GM23338 (cell line): Measurements from ENCODE around the gene ZNF536. TPM values are rescaled to one million over a fixed set of nuclear protein-coding genes. Genes with fewer than 3 reads are reported as not detected.

Experiments
- ATAC-seq: fragments of 200-7000 bp; cut with Tn5 transposase; 3 replicates; pipeline ENCODE4 v1.9.1; 2020
- DNase-seq: peaks from one replicate; pipeline ENCODE4 v3.0.0-alpha.2; 2015; ENCODE audit warnings: low spot score
- H2AFZ ChIP-seq: fragments of 200-600 bp; sonication (generic); 2 replicates; pipeline ENCODE4 v1.8.0; 2016; ENCODE audit warnings: antibody characterized with exemption, mild to moderate bottlenecking, moderate library complexity
- H3F3A ChIP-seq: fragments of 200-600 bp; sonication (generic); replicated peaks from 2 replicates; pipeline ENCODE4 v1.8.0; 2017; ENCODE audit warnings: antibody characterized with exemption, mixed run types, low read depth
- H3K27ac ChIP-seq: fragments of 200-600 bp; sonication (generic); 2 replicates; pipeline ENCODE4 v1.6.1; 2016; ENCODE audit warnings: low read depth
- H3K27me3 ChIP-seq: fragments of 200-600 bp; sonication (generic); 2 replicates; pipeline ENCODE4 v1.8.0; 2016; ENCODE audit warnings: mild to moderate bottlenecking, mixed run types, moderate library complexity; ENCODE audit not compliant: insufficient read depth
- H3K36me3 ChIP-seq: fragments of 200-600 bp; sonication (generic); 2 replicates; pipeline ENCODE4 v1.8.0; 2016; ENCODE audit warnings: mild to moderate bottlenecking; ENCODE audit not compliant: insufficient read depth
- H3K4me1 ChIP-seq: fragments of 200-600 bp; sonication (generic); 2 replicates; pipeline ENCODE4 v1.8.0; 2016; ENCODE audit warnings: mild to moderate bottlenecking, moderate library complexity; ENCODE audit not compliant: insufficient read depth
- H3K4me2 ChIP-seq: fragments of 200-600 bp; sonication (generic); 2 replicates; pipeline ENCODE4 v1.7.1; 2017; ENCODE audit warnings: mixed run types
- H3K4me3 ChIP-seq: fragments of 200-600 bp; sonication (generic); 2 replicates; pipeline ENCODE4 v1.6.1; 2016; ENCODE audit warnings: mixed run types
- H3K79me2 ChIP-seq: fragments of 200-600 bp; sonication (generic); replicated peaks from 2 replicates; pipeline ENCODE4 v1.8.0; 2017; ENCODE audit warnings: mild to moderate bottlenecking; ENCODE audit not compliant: insufficient read depth
- H3K9me2 ChIP-seq: fragments of 200-600 bp; sonication (generic); 2 replicates; pipeline ENCODE4 v1.8.0; 2017; ENCODE audit not compliant: insufficient read depth
- H4K20me1 ChIP-seq: fragments of 200-600 bp; sonication (generic); replicated peaks from 2 replicates; pipeline ENCODE4 v1.8.0; 2017; ENCODE audit warnings: mild to moderate bottlenecking; ENCODE audit not compliant: insufficient read depth
- H3K27ac Mint-ChIP-seq: 2 replicates; pipeline ENCODE4 v1.8.0; 2020; ENCODE audit warnings: inconsistent platforms, mild to moderate bottlenecking, moderate library complexity, mixed read lengths
- H3K27me3 Mint-ChIP-seq: 3 replicates; pipeline ENCODE4 v1.8.0; 2022; ENCODE audit warnings: low read depth, mild to moderate bottlenecking, moderate library complexity, mixed read lengths, inconsistent platforms; ENCODE audit not compliant: insufficient read depth, poor library complexity
- H3K36me3 Mint-ChIP-seq: 3 replicates; pipeline ENCODE4 v1.8.0; 2021; ENCODE audit warnings: low read depth, mild to moderate bottlenecking, inconsistent platforms, moderate library complexity, mixed read lengths
- H3K4me1 Mint-ChIP-seq: 3 replicates; pipeline ENCODE4 v1.8.0; 2020; ENCODE audit warnings: mild to moderate bottlenecking, inconsistent platforms, mixed read lengths
- H3K4me3 Mint-ChIP-seq: 3 replicates; pipeline ENCODE4 v1.8.0; 2021; ENCODE audit warnings: moderate library complexity, mild to moderate bottlenecking, inconsistent platforms, mixed read lengths
- H3K9me3 Mint-ChIP-seq: 3 replicates; pipeline ENCODE4 v1.8.0; 2020; ENCODE audit warnings: moderate library complexity, mild to moderate bottlenecking, inconsistent platforms, mixed read lengths
- CREB1 ChIP-seq: fragments of 250-450 bp; sonication (Bioruptor Pico); IDR thresholded peaks from 2 replicates; pipeline ENCODE4 v1.5.0; 2020; ENCODE audit warnings: low read depth, mild to moderate bottlenecking, moderate library complexity
- EZH2 ChIP-seq: fragments of 200-600 bp; sonication (generic); IDR thresholded peaks from one replicate; pipeline ENCODE4 v1.8.0; 2017; ENCODE audit warnings: antibody characterized with exemption, mild to moderate bottlenecking, low read depth; ENCODE audit not compliant: unreplicated experiment
- EZH2phosphoT487 ChIP-seq: fragments of 200-600 bp; sonication (generic); IDR thresholded peaks from one replicate; pipeline ENCODE4 v1.8.1; 2018; ENCODE audit warnings: antibody characterized with exemption; ENCODE audit not compliant: unreplicated experiment
- JUNB ChIP-seq: IDR thresholded peaks from one replicate; pipeline ENCODE4 v1.6.1; 2016; ENCODE audit warnings: antibody characterized with exemption; ENCODE audit not compliant: unreplicated experiment
- NANOG ChIP-seq: IDR thresholded peaks from 2 replicates; pipeline ENCODE4 v1.6.1; 2016; ENCODE audit warnings: antibody characterized with exemption, borderline replicate concordance
- POLR2AphosphoS5 ChIP-seq: IDR thresholded peaks from 2 replicates; pipeline ENCODE4 v1.6.1; 2016; ENCODE audit warnings: antibody characterized with exemption, low read depth
- STAT1 ChIP-seq: IDR thresholded peaks from one replicate; pipeline ENCODE4 v1.6.1; 2016; ENCODE audit warnings: antibody characterized with exemption; ENCODE audit not compliant: unreplicated experiment
- ZNF114 ChIP-seq: fragments of 250-450 bp; sonication (Bioruptor Pico); IDR thresholded peaks from 2 replicates; pipeline ENCODE4 v1.5.0; 2020; ENCODE audit warnings: mild to moderate bottlenecking, moderate library complexity
- ZNF331 ChIP-seq: fragments of 250-450 bp; sonication (Bioruptor Pico); IDR thresholded peaks from 2 replicates; pipeline ENCODE4 v1.5.0; 2020; ENCODE audit warnings: low read depth, mild to moderate bottlenecking, moderate library complexity
- polyA plus RNA-seq: library from polyadenylated mRNA; unstranded; fragments of >200 nt; fragmentation: Nextera tagmentation; extraction: Ambion mirVana; gene quantifications from 2 replicates; pipeline ENCODE4 v1.2.1, GENCODE V29; 2016
- total RNA-seq: library from RNA; depleted of rRNA; stranded (reverse); fragments of >200 nt; shearing (Covaris generic); gene quantifications from 2 replicates; pipeline ENCODE4 v1.2.3, GENCODE V29; 2014
- TF ChIP-seq, protein P1 (sequence below): IDR thresholded peaks from 2 replicates; pipeline ENCODE4 v1.6.1; 2016; ENCODE audit warnings: antibody characterized with exemption
- TF ChIP-seq, protein P2 (sequence below): fragments of 250-450 bp; sonication (Bioruptor Pico); IDR thresholded peaks from 2 replicates; pipeline ENCODE4 v1.5.0; 2020; ENCODE audit warnings: mild to moderate bottlenecking, moderate library complexity
- TF ChIP-seq, protein P3 (sequence below): IDR thresholded peaks from one replicate; pipeline ENCODE4 v1.6.1; 2018; ENCODE audit warnings: antibody characterized with exemption; ENCODE audit not compliant: unreplicated experiment
- TF ChIP-seq, protein P4 (sequence below), 2 experiments: fragments of 200-600 bp in 1 of 2; sonication (generic) in 1 of 2; conservative IDR thresholded peaks; 2 replicates each; pipeline versions ENCODE4 v1.5.1 to v1.6.1; 2016 to 2017; ENCODE audit warnings: antibody characterized with exemption in 2 of 2, low read depth in 2 of 2, mild to moderate bottlenecking in 2 of 2, moderate library complexity in 1 of 2

ZNF536 gene
- total and polyA plus RNA-seq, 2 experiments from 2014 or later, result 0.07 TPM; not detected in 1

DNA sequence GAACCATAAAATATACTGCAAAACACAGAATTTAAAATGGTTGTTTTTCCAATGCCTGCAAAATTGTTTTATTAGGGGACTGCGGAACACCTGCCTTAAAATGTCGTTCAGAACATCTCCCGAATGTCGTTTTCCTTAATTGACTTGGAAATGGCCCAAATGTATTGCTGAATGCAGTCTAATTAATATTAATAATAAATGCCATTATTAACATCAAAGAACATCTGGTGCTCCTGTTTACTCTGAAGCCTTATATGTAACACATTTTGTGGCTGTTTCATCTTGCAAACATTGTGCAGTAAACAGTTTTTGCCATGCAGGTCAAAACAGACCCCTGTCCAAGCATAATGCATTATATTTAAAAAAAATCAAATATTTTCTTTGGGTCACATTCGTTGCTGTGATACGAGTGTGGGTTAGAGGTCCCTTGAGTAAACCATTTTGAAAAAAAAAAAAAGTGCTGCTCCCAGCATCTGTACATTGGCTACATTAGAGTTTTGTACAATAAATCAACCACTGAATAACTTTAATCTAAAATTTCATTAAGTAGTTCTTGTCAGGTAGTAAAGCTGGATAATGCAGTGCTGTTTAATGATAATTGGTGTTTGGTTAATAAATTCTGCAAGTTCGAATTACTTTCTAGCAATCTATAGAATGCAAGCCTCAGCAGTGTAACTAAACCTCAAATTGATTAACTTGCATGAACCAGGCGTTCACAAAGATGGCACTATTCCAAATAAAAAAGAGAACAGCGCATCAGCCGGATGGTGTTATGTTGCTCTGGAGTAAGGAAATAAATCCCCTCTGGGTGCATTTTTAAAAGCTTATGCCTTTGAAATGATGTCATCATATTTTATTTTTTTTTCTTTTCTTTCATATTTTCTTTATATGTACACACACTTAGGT, 140.2 kb downstream of the ZNF536 start:
- no peaks in the 10 kb centered on the region for H3F3A ChIP-seq
- Mint-ChIP-seq H3K27ac (no peak overlapping the region), H3K4me1 (no peaks in the 10 kb centered on the region), H3K9me3 (no peaks in the 10 kb centered on the region), H3K36me3 (no peaks in the 10 kb centered on the region), H3K4me3 (no peak overlapping the region), H3K27me3 (peaks cover 2% of the 10 kb centered on the region)
- no peaks in the 10 kb centered on the region for H3K9me2 ChIP-seq
- H3K4me2 ChIP-seq, result no peak overlapping the region
- H3K36me3 ChIP-seq, result no peaks in the 10 kb centered on the region
- no peaks in the 10 kb centered on the region for H3K79me2 ChIP-seq
- H4K20me1 ChIP-seq, result no peaks in the 10 kb centered on the region
- DNase-seq (no peak), ATAC-seq (no peak)
- H3K27ac ChIP-seq, result no peak overlapping the region
- H3K4me3 ChIP-seq, result no peak overlapping the region
- H3K27me3 ChIP-seq, result no peaks in the 10 kb centered on the region
- H3K4me1 ChIP-seq, result no peaks in the 10 kb centered on the region
- H2AFZ ChIP-seq, result no peak overlapping the region
- TF ChIP-seq ZNF114 (no peak), EZH2 (no peak), JUNB (no peak), STAT1 (no peak), CREB1 (no peak), ZNF331 (CRISPR knock-in tag) (no peak), EZH2phosphoT487 (no peak), NANOG (no peak), POLR2AphosphoS5 (no peak)
- TF ChIP-seq, protein P1, sequence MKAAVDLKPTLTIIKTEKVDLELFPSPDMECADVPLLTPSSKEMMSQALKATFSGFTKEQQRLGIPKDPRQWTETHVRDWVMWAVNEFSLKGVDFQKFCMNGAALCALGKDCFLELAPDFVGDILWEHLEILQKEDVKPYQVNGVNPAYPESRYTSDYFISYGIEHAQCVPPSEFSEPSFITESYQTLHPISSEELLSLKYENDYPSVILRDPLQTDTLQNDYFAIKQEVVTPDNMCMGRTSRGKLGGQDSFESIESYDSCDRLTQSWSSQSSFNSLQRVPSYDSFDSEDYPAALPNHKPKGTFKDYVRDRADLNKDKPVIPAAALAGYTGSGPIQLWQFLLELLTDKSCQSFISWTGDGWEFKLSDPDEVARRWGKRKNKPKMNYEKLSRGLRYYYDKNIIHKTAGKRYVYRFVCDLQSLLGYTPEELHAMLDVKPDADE, result no peak
- TF ChIP-seq, protein P2, sequence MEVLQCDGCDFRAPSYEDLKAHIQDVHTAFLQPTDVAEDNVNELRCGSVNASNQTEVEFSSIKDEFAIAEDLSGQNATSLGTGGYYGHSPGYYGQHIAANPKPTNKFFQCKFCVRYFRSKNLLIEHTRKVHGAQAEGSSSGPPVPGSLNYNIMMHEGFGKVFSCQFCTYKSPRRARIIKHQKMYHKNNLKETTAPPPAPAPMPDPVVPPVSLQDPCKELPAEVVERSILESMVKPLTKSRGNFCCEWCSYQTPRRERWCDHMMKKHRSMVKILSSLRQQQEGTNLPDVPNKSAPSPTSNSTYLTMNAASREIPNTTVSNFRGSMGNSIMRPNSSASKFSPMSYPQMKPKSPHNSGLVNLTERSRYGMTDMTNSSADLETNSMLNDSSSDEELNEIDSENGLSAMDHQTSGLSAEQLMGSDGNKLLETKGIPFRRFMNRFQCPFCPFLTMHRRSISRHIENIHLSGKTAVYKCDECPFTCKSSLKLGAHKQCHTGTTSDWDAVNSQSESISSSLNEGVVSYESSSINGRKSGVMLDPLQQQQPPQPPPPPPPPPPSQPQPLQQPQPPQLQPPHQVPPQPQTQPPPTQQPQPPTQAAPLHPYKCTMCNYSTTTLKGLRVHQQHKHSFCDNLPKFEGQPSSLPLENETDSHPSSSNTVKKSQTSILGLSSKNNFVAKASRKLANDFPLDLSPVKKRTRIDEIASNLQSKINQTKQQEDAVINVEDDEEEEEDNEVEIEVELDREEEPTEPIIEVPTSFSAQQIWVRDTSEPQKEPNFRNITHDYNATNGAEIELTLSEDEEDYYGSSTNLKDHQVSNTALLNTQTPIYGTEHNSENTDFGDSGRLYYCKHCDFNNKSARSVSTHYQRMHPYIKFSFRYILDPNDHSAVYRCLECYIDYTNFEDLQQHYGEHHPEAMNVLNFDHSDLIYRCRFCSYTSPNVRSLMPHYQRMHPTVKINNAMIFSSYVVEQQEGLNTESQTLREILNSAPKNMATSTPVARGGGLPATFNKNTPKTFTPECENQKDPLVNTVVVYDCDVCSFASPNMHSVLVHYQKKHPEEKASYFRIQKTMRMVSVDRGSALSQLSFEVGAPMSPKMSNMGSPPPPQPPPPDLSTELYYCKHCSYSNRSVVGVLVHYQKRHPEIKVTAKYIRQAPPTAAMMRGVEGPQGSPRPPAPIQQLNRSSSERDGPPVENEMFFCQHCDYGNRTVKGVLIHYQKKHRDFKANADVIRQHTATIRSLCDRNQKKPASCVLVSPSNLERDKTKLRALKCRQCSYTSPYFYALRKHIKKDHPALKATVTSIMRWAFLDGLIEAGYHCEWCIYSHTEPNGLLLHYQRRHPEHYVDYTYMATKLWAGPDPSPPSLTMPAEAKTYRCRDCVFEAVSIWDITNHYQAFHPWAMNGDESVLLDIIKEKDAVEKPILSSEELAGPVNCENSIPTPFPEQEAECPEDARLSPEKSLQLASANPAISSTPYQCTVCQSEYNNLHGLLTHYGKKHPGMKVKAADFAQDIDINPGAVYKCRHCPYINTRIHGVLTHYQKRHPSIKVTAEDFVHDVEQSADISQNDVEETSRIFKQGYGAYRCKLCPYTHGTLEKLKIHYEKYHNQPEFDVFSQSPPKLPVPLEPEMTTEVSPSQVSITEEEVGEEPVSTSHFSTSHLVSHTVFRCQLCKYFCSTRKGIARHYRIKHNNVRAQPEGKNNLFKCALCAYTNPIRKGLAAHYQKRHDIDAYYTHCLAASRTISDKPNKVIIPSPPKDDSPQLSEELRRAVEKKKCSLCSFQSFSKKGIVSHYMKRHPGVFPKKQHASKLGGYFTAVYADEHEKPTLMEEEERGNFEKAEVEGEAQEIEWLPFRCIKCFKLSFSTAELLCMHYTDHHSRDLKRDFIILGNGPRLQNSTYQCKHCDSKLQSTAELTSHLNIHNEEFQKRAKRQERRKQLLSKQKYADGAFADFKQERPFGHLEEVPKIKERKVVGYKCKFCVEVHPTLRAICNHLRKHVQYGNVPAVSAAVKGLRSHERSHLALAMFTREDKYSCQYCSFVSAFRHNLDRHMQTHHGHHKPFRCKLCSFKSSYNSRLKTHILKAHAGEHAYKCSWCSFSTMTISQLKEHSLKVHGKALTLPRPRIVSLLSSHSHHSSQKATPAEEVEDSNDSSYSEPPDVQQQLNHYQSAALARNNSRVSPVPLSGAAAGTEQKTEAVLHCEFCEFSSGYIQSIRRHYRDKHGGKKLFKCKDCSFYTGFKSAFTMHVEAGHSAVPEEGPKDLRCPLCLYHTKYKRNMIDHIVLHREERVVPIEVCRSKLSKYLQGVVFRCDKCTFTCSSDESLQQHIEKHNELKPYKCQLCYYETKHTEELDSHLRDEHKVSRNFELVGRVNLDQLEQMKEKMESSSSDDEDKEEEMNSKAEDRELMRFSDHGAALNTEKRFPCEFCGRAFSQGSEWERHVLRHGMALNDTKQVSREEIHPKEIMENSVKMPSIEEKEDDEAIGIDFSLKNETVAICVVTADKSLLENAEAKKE (CRISPR knock-in tag), result no peak
- TF ChIP-seq, protein P3, sequence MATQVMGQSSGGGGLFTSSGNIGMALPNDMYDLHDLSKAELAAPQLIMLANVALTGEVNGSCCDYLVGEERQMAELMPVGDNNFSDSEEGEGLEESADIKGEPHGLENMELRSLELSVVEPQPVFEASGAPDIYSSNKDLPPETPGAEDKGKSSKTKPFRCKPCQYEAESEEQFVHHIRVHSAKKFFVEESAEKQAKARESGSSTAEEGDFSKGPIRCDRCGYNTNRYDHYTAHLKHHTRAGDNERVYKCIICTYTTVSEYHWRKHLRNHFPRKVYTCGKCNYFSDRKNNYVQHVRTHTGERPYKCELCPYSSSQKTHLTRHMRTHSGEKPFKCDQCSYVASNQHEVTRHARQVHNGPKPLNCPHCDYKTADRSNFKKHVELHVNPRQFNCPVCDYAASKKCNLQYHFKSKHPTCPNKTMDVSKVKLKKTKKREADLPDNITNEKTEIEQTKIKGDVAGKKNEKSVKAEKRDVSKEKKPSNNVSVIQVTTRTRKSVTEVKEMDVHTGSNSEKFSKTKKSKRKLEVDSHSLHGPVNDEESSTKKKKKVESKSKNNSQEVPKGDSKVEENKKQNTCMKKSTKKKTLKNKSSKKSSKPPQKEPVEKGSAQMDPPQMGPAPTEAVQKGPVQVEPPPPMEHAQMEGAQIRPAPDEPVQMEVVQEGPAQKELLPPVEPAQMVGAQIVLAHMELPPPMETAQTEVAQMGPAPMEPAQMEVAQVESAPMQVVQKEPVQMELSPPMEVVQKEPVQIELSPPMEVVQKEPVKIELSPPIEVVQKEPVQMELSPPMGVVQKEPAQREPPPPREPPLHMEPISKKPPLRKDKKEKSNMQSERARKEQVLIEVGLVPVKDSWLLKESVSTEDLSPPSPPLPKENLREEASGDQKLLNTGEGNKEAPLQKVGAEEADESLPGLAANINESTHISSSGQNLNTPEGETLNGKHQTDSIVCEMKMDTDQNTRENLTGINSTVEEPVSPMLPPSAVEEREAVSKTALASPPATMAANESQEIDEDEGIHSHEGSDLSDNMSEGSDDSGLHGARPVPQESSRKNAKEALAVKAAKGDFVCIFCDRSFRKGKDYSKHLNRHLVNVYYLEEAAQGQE, result no peak
- TF ChIP-seq, protein P4, sequence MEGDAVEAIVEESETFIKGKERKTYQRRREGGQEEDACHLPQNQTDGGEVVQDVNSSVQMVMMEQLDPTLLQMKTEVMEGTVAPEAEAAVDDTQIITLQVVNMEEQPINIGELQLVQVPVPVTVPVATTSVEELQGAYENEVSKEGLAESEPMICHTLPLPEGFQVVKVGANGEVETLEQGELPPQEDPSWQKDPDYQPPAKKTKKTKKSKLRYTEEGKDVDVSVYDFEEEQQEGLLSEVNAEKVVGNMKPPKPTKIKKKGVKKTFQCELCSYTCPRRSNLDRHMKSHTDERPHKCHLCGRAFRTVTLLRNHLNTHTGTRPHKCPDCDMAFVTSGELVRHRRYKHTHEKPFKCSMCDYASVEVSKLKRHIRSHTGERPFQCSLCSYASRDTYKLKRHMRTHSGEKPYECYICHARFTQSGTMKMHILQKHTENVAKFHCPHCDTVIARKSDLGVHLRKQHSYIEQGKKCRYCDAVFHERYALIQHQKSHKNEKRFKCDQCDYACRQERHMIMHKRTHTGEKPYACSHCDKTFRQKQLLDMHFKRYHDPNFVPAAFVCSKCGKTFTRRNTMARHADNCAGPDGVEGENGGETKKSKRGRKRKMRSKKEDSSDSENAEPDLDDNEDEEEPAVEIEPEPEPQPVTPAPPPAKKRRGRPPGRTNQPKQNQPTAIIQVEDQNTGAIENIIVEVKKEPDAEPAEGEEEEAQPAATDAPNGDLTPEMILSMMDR (conservative IDR thresholded peaks at IDR 0.05; ENCODE audit: low read depth in 2 of 2), result no peak
